Activated CD4-positive, alpha-beta T cell treated with anti-CD3 and anti-CD28 coated beads, Interleukin-2, amount 50 U/mL, for 1 hour (primary cell): ENCODE results near the gene SNAI1.
"Not testable (repeated sequence)": the region's sequence is repeated elsewhere in the genome, so short reads cannot be mapped to it uniquely, and the experiment has no call there.

Source experiments
- DNase-seq: peaks from one replicate; pipeline ENCODE4 v3.0.0-alpha.2; 2020

The SNAI1 gene

GRCh38 chr20:49982346-49983122 is at the start of gene SNAI1:
Gene SNAI1, plus strand, starts transcription at chr20:49982980. Its CDS starts 80 bp downstream, at chr20:49983060.
- peak; percentile 78 for DNase-seq

GRCh38 chr20:49935746-49936152 is 47.0 kb upstream of the SNAI1 start:
- DNase-seq: no peak

GRCh38 chr20:49936153-49937026 is 46.4 kb upstream of the SNAI1 start, which contains the start of gene RNF114:
Gene RNF114, plus strand, starts transcription at chr20:49936397. Its CDS starts 16 bp downstream, at chr20:49936413.
- peak; percentile 92 for DNase-seq

- no peak for DNase-seq
Measured at GRCh38 chr20:49937027-49937929, 45.5 kb upstream of the SNAI1 start.

- DNase-seq: no peak
Measured at GRCh38 chr20:49938173-49939163, 44.3 kb upstream of the SNAI1 start.

GRCh38 chr20:49941456-49941855 is 41.3 kb upstream of the SNAI1 start:
- DNase-seq: no peak

- no peak for DNase-seq
Measured at GRCh38 chr20:49942303-49942702, 40.5 kb upstream of the SNAI1 start.

- DNase-seq: no peak
Measured at GRCh38 chr20:49942942-49943341, 39.8 kb upstream of the SNAI1 start.

GRCh38 chr20:49945306-49945700 is 37.5 kb upstream of the SNAI1 start:
- no peak for DNase-seq

- no peak for DNase-seq
Measured at GRCh38 chr20:49945701-49946477, 36.9 kb upstream of the SNAI1 start.

GRCh38 chr20:49948178-49948577 is 34.6 kb upstream of the SNAI1 start:
- DNase-seq: no peak

GRCh38 chr20:49948809-49949507 is 33.8 kb upstream of the SNAI1 start:
- no peak for DNase-seq

- DNase-seq: no peak
Measured at GRCh38 chr20:49951151-49951550, 31.6 kb upstream of the SNAI1 start.

GRCh38 chr20:49955167-49955566 is 27.6 kb upstream of the SNAI1 start:
- DNase-seq: no peak

- not testable (repeated sequence) for DNase-seq
Measured at GRCh38 chr20:49955830-49956396, 26.9 kb upstream of the SNAI1 start.

- no peak for DNase-seq
Measured at GRCh38 chr20:49956689-49957088, 26.1 kb upstream of the SNAI1 start.

GRCh38 chr20:49957089-49957938 is 25.5 kb upstream of the SNAI1 start:
- DNase-seq: not testable (repeated sequence)

GRCh38 chr20:49961413-49961812 is 21.4 kb upstream of the SNAI1 start:
- no peak for DNase-seq
